Subcutaneous abdominal adipose tissue (tissue), 5 donors: ENCODE results near the gene ELMOD3.

ENCODE experiments used
- H3K27ac ChIP-seq: one replicate; pipeline ENCODE4 v1.7.0; 2013; ENCODE audit warnings: low read depth, mild to moderate bottlenecking, inconsistent platforms, low read length, moderate library complexity
- H3K27me3 ChIP-seq, 5 donors: one replicate each; pipeline ENCODE4 v1.7.0; 2013; ENCODE audit warnings: low read length in 5 of 5, inconsistent platforms in 1 of 5; ENCODE audit not compliant: control insufficient read depth in 5 of 5, insufficient read depth in 4 of 5
- H3K36me3 ChIP-seq, 5 donors: one replicate each; pipeline ENCODE4 v1.7.0; 2013; ENCODE audit warnings: low read length in 5 of 5; ENCODE audit not compliant: control insufficient read depth in 5 of 5, insufficient read depth in 5 of 5
- H3K4me1 ChIP-seq, 5 donors: one replicate each; pipeline ENCODE4 v1.7.0; 2013; ENCODE audit warnings: low read length in 5 of 5, mild to moderate bottlenecking in 3 of 5, moderate library complexity in 1 of 5; ENCODE audit not compliant: control insufficient read depth in 5 of 5, insufficient read depth in 5 of 5
- H3K4me3 ChIP-seq, 5 donors: one replicate each; pipeline ENCODE4 v1.7.0; 2013; ENCODE audit warnings: low read length in 5 of 5, low read depth in 1 of 5
- H3K9ac ChIP-seq, 5 donors: one replicate each; pipeline ENCODE4 v1.7.0; 2013; ENCODE audit warnings: low read length in 5 of 5, mild to moderate bottlenecking in 4 of 5, moderate library complexity in 3 of 5
- H3K9me3 ChIP-seq, 5 donors: one replicate each; pipeline ENCODE4 v1.7.0; 2013; ENCODE audit warnings: low read length in 5 of 5; ENCODE audit not compliant: control insufficient read depth in 5 of 5
- donor health status: healthy.
- donor health status: healthy.
- donor health status: healthy.
- donor health status: healthy.
- donor health status: healthy.

Gene ELMOD3

GRCh38 chr2:85430752-85431569 lies 76.4 kb downstream of the ELMOD3 start:
- Histone ChIP-seq H3K4me3 (no peak overlapping the region), H3K9ac (no peak overlapping the region), H3K27me3 (no peaks in the 10 kb centered on the region), H3K27ac (no peak overlapping the region), H3K9me3 (no peaks in the 10 kb centered on the region), H3K36me3 (no peaks in the 10 kb centered on the region), H3K4me1 (peaks cover 2 to 41% (median 22%) of the 10 kb centered on the region in 5 donors)

- Histone ChIP-seq H3K9ac (no peak overlapping the region), H3K4me1 (peaks cover 2 to 48% (median 28%) of the 10 kb centered on the region in 5 donors)
Observed at GRCh38 chr2:85431570-85432205, 77.1 kb downstream of the ELMOD3 start.

GRCh38 chr2:85433511-85434089 lies 79.0 kb downstream of the ELMOD3 start:
- peak overlapping the region in 1 of 5 donors; percentile 7 for H3K9ac ChIP-seq
- no peak overlapping the region for H3K27ac ChIP-seq
- no peak overlapping the region for H3K4me3 ChIP-seq
- no peaks in the 10 kb centered on the region for H3K27me3 ChIP-seq
- no peaks in the 10 kb centered on the region for H3K9me3 ChIP-seq
- no peaks in the 10 kb centered on the region for H3K36me3 ChIP-seq
- H3K4me1 ChIP-seq: peaks cover 4 to 48% (median 36%) of the 10 kb centered on the region in 5 donors

More at GRCh38 chr2:85431570-85432205, 77.1 kb downstream of the ELMOD3 start:
- no peaks in the 10 kb centered on the region for H3K9me3 ChIP-seq
- H3K27me3 ChIP-seq: no peaks in the 10 kb centered on the region
- H3K36me3 ChIP-seq: no peaks in the 10 kb centered on the region
- no peak overlapping the region for H3K4me3 ChIP-seq
- H3K27ac ChIP-seq: no peak overlapping the region

GRCh38 chr2:85434696-85435095 lies 80.1 kb downstream of the ELMOD3 start:
- Histone ChIP-seq H3K27ac (no peak overlapping the region), H3K4me1 (peaks cover 4 to 55% (median 41%) of the 10 kb centered on the region in 5 donors), H3K9ac (no peak overlapping the region)

GRCh38 chr2:85435220-85435958 lies 80.8 kb downstream of the ELMOD3 start:
- no peaks in the 10 kb centered on the region for H3K9me3 ChIP-seq
- H3K9ac ChIP-seq: no peak overlapping the region
- no peak overlapping the region for H3K4me3 ChIP-seq
- no peaks in the 10 kb centered on the region for H3K27me3 ChIP-seq
- H3K36me3 ChIP-seq: no peaks in the 10 kb centered on the region
- no peak overlapping the region for H3K27ac ChIP-seq
- peaks cover 4 to 55% (median 41%) of the 10 kb centered on the region in 5 donors for H3K4me1 ChIP-seq

More at GRCh38 chr2:85434696-85435095, 80.1 kb downstream of the ELMOD3 start:
- H3K36me3 ChIP-seq: no peaks in the 10 kb centered on the region
- no peak overlapping the region for H3K4me3 ChIP-seq
- H3K9me3 ChIP-seq: no peaks in the 10 kb centered on the region
- H3K27me3 ChIP-seq: no peaks in the 10 kb centered on the region

- Histone ChIP-seq H3K9ac (no peak overlapping the region), H3K27me3 (no peaks in the 10 kb centered on the region), H3K4me3 (no peak overlapping the region), H3K4me1 (peaks cover 4 to 55% (median 41%) of the 10 kb centered on the region in 5 donors), H3K9me3 (no peaks in the 10 kb centered on the region), H3K36me3 (no peaks in the 10 kb centered on the region), H3K27ac (peak overlapping the region; percentile 72)
Observed at GRCh38 chr2:85435981-85436835, 81.6 kb downstream of the ELMOD3 start.

GRCh38 chr2:85436836-85437487 lies 82.4 kb downstream of the ELMOD3 start:
- H3K36me3 ChIP-seq: no peaks in the 10 kb centered on the region
- peaks cover 4 to 57% (median 41%) of the 10 kb centered on the region in 5 donors for H3K4me1 ChIP-seq
- H3K4me3 ChIP-seq: peak overlapping the region in 3 of 5 donors; percentile 17 to 53 (median 52)
- no peaks in the 10 kb centered on the region for H3K9me3 ChIP-seq
- H3K9ac ChIP-seq: peak overlapping the region in 4 of 5 donors; percentile 54 to 76 (median 68)
- peak overlapping the region; percentile 72 for H3K27ac ChIP-seq
- H3K27me3 ChIP-seq: no peaks in the 10 kb centered on the region

GRCh38 chr2:85437488-85438200 lies 83.1 kb downstream of the ELMOD3 start:
- H3K27ac ChIP-seq: peak overlapping the region; percentile 72
- peak overlapping the region in 4 of 5 donors; percentile 54 to 76 (median 73) for H3K9ac ChIP-seq
- no peaks in the 10 kb centered on the region for H3K9me3 ChIP-seq
- peaks cover 4 to 57% (median 41%) of the 10 kb centered on the region in 5 donors for H3K4me1 ChIP-seq
- no peaks in the 10 kb centered on the region for H3K27me3 ChIP-seq
- peak overlapping the region; percentile 50 to 73 (median 53) for H3K4me3 ChIP-seq
- H3K36me3 ChIP-seq: no peaks in the 10 kb centered on the region
